ENCODE measurements around the gene PARG.
"Not testable (repeated sequence)": the region's sequence is repeated elsewhere in the genome, so short reads cannot be mapped to it uniquely, and the experiment has no call there.

PARG gene

GRCh38 chr10:49941447-49942338, at the start of gene PARG, which contains the start of gene TIMM23B:
PARG (minus strand) TSS chr10:49942027; CDS start chr10:49941725, 302 bp downstream.
TIMM23B (plus strand) TSS chr10:49942053; CDS start chr10:49942195, 142 bp downstream.
- DNase-seq (ENCODE audit: low read depth), result peak; percentile 60

- not testable (repeated sequence) for DNase-seq (ENCODE audit: low read depth)
Observed at GRCh38 chr10:49988376-49988775, 46.5 kb upstream of the PARG start, which contains the start of gene AGAP6. AGAP6 (plus strand) TSS chr10:49988406; CDS start chr10:49988716, 310 bp downstream.

- not testable (repeated sequence) for DNase-seq (ENCODE audit: low read depth)
Observed at GRCh38 chr10:49987207-49987606, 45.4 kb upstream of the PARG start.

- DNase-seq (ENCODE audit: low read depth), result not testable (repeated sequence)
Observed at GRCh38 chr10:49977756-49978155, 35.9 kb upstream of the PARG start.

GRCh38 chr10:49972094-49972493, 30.3 kb upstream of the PARG start:
- not testable (repeated sequence) for DNase-seq (ENCODE audit: low read depth)

GRCh38 chr10:49971466-49971865, 29.6 kb upstream of the PARG start:
- not testable (repeated sequence) for DNase-seq (ENCODE audit: low read depth)

- not testable (repeated sequence) for DNase-seq (ENCODE audit: low read depth)
Observed at GRCh38 chr10:49970331-49970857, 28.6 kb upstream of the PARG start.

- not testable (repeated sequence) for DNase-seq (ENCODE audit: low read depth)
Observed at GRCh38 chr10:49953122-49953521, 11.3 kb upstream of the PARG start.

GRCh38 chr10:49952006-49952405, 10.2 kb upstream of the PARG start:
- DNase-seq (ENCODE audit: low read depth), result not testable (repeated sequence)

GRCh38 chr10:49948737-49949136, 6.9 kb upstream of the PARG start:
- DNase-seq (ENCODE audit: low read depth), result not testable (repeated sequence)

GRCh38 chr10:49948142-49948541, 6.3 kb upstream of the PARG start:
- not testable (repeated sequence) for DNase-seq (ENCODE audit: low read depth)

GRCh38 chr10:49943607-49944006, 1.8 kb upstream of the PARG start:
- DNase-seq (ENCODE audit: low read depth), result not testable (repeated sequence)

GRCh38 chr10:49942339-49942705, 495 bp upstream of the PARG start:
- not testable (repeated sequence) for DNase-seq (ENCODE audit: low read depth)

- DNase-seq (ENCODE audit: low read depth), result not testable (repeated sequence)
Observed at GRCh38 chr10:49931959-49932728, 9.7 kb downstream of the PARG start.

- not testable (repeated sequence) for DNase-seq (ENCODE audit: low read depth)
Observed at GRCh38 chr10:49931276-49931675, 10.6 kb downstream of the PARG start.

GRCh38 chr10:49923572-49923971, 18.3 kb downstream of the PARG start:
- not testable (repeated sequence) for DNase-seq (ENCODE audit: low read depth)

- DNase-seq (ENCODE audit: low read depth), result not testable (repeated sequence)
Observed at GRCh38 chr10:49922041-49922440, 19.8 kb downstream of the PARG start.

GRCh38 chr10:49917927-49918326, 23.9 kb downstream of the PARG start:
- not testable (repeated sequence) for DNase-seq (ENCODE audit: low read depth)

GRCh38 chr10:49916451-49916850, 25.4 kb downstream of the PARG start:
- not testable (repeated sequence) for DNase-seq (ENCODE audit: low read depth)

GRCh38 chr10:49910295-49910694, 31.5 kb downstream of the PARG start:
- DNase-seq (ENCODE audit: low read depth), result not testable (repeated sequence)

- not testable (repeated sequence) for DNase-seq (ENCODE audit: low read depth)
Observed at GRCh38 chr10:49908290-49909080, 33.3 kb downstream of the PARG start.

Data from stimulated activated CD8-positive, alpha-beta memory T cell treated with anti-CD3 and anti-CD28 coated beads, Interleukin-15, amount 100 ng/mL, for 24 hours (primary cell).